Trophoblast cell (in vitro differentiated cells and primary cell): ENCODE measurements around the gene PELO. TPM values are rescaled to one million over a fixed set of nuclear protein-coding genes. Genes with fewer than 3 reads are reported as not detected.

ENCODE experiments used
- DNase-seq, 2 donors: peaks; one replicate each; pipeline ENCODE4 v3.0.0-alpha.2; 2016
- H2AFZ ChIP-seq: 2 replicates; pipeline ENCODE4 v1.6.1; 2013; ENCODE audit warnings: low read length, moderate library complexity, mild to moderate bottlenecking; ENCODE audit not compliant: insufficient read depth, poor library complexity
- H2AK5ac ChIP-seq: 2 replicates; pipeline ENCODE4 v1.6.1; 2013; ENCODE audit warnings: mild to moderate bottlenecking, low read length
- H2BK120ac ChIP-seq: 2 replicates; pipeline ENCODE4 v1.6.1; 2013; ENCODE audit warnings: low read length, mild to moderate bottlenecking, moderate library complexity; ENCODE audit not compliant: insufficient read depth, poor library complexity
- H2BK12ac ChIP-seq: 2 replicates; pipeline ENCODE4 v1.6.1; 2013; ENCODE audit warnings: mild to moderate bottlenecking, low read length, moderate library complexity
- H2BK5ac ChIP-seq: 2 replicates; pipeline ENCODE4 v1.6.1; 2013; ENCODE audit warnings: low read length, low read depth, moderate library complexity, mild to moderate bottlenecking; ENCODE audit not compliant: poor library complexity
- H3K14ac ChIP-seq: 2 replicates; pipeline ENCODE4 v1.6.1; 2013; ENCODE audit warnings: mild to moderate bottlenecking, low read length
- H3K18ac ChIP-seq: 2 replicates; pipeline ENCODE4 v1.6.1; 2013; ENCODE audit warnings: mild to moderate bottlenecking, low read length
- H3K23ac ChIP-seq: 2 replicates; pipeline ENCODE4 v1.6.1; 2013; ENCODE audit warnings: low read length
- H3K27ac ChIP-seq: 2 replicates; pipeline ENCODE4 v1.5.1; 2013; ENCODE audit warnings: low read depth, mild to moderate bottlenecking, inconsistent platforms, low read length, moderate library complexity
- H3K27me3 ChIP-seq: 2 replicates; pipeline ENCODE4 v1.6.1; 2013; ENCODE audit warnings: inconsistent platforms, mild to moderate bottlenecking, low read length, moderate library complexity; ENCODE audit not compliant: insufficient read depth
- H3K36me3 ChIP-seq, 2 experiments: 1 replicate in 1 of 2; 2 replicates in 1 of 2; pipeline ENCODE4 v1.6.1; 2013; ENCODE audit warnings: low read length in 2 of 2, mild to moderate bottlenecking in 2 of 2, moderate library complexity in 1 of 2; ENCODE audit not compliant: insufficient read depth in 2 of 2, control insufficient read depth in 1 of 2
- H3K4ac ChIP-seq: 2 replicates; pipeline ENCODE4 v1.6.1; 2013; ENCODE audit warnings: low read depth, mild to moderate bottlenecking, low read length, moderate library complexity
- H3K4me1 ChIP-seq, 2 experiments: 1 replicate in 1 of 2; 2 replicates in 1 of 2; pipeline ENCODE4 v1.6.1; 2013; ENCODE audit warnings: low read length in 2 of 2, mild to moderate bottlenecking in 2 of 2, moderate library complexity in 1 of 2; ENCODE audit not compliant: insufficient read depth in 2 of 2, control insufficient read depth in 1 of 2
- H3K4me2 ChIP-seq: 2 replicates; pipeline ENCODE4 v1.6.1; 2013; ENCODE audit warnings: inconsistent platforms, mild to moderate bottlenecking, low read length, moderate library complexity
- H3K4me3 ChIP-seq: 2 replicates; pipeline ENCODE4 v1.5.1; 2013; ENCODE audit warnings: mild to moderate bottlenecking, low read depth, low read length, inconsistent platforms
- H3K79me1 ChIP-seq: one replicate; pipeline ENCODE4 v1.6.1; 2013; ENCODE audit warnings: low read length
- H3K79me2 ChIP-seq: 2 replicates; pipeline ENCODE4 v1.6.1; 2013; ENCODE audit warnings: low read length, mild to moderate bottlenecking; ENCODE audit not compliant: control insufficient read depth, insufficient read depth, poor library complexity
- H3K9ac ChIP-seq: 2 replicates; pipeline ENCODE4 v1.6.1; 2013; ENCODE audit warnings: mild to moderate bottlenecking, low read length
- H3K9me3 ChIP-seq: 2 replicates; pipeline ENCODE4 v1.6.1; 2013; ENCODE audit warnings: low read depth, mild to moderate bottlenecking, control low read depth, inconsistent platforms, low read length; ENCODE audit not compliant: insufficient read depth
- H4K12ac ChIP-seq: 2 replicates; pipeline ENCODE4 v1.6.1; 2013; ENCODE audit warnings: low read depth, mild to moderate bottlenecking, low read length, moderate library complexity
- H4K8ac ChIP-seq: 2 replicates; pipeline ENCODE4 v1.6.1; 2013; ENCODE audit warnings: low read depth, mild to moderate bottlenecking, low read length, moderate library complexity
- H4K91ac ChIP-seq: one replicate; pipeline ENCODE4 v1.6.1; 2013; ENCODE audit warnings: low read depth, mild to moderate bottlenecking, low read length, moderate library complexity
- WGBS: extraction: QIAGEN DNeasy Blood & Tissue Kit; methylation state at CpG from one replicate; pipeline ENCODE4 v1.1.7; 2013; ENCODE audit warnings: missing lambda C conversion rate; ENCODE audit not compliant: insufficient read length, insufficient coverage; ENCODE audit errors: extremely low coverage; 5-methylcytosine and 5-hydroxymethylcytosine counted together
- polyA plus RNA-seq: library from polyadenylated mRNA; stranded (reverse); fragments of 200-250 nt; gene quantifications from 2 replicates; pipeline ENCODE4 v1.2.3, GENCODE V29; 2013

The PELO gene
- 23.4 and 25.1 TPM in 2 replicates for polyA plus RNA-seq

- Histone ChIP-seq H3K27me3 (no peaks in the 10 kb centered on the region), H3K9ac (peak within 1 kb of the TSS; percentile 21), H3K9me3 (no peaks in the 10 kb centered on the region), H3K4ac (no peak within 1 kb of the TSS), H3K4me3 (peak within 1 kb of the TSS; percentile 73), H2BK5ac (no peak within 1 kb of the TSS), H3K4me1 (no peaks in the 10 kb centered on the region), H2BK120ac (peak within 1 kb of the TSS; percentile 52), H3K79me1 (peaks cover 4% of the 10 kb centered on the region), H2AK5ac (peak within 1 kb of the TSS; percentile 29), H2BK12ac (peak within 1 kb of the TSS; percentile 31), H2AFZ (peak within 1 kb of the TSS; percentile 89), H4K12ac (peak within 1 kb of the TSS; percentile 19), H3K79me2 (peaks cover 1% of the 10 kb centered on the region), H3K4me2 (peak within 1 kb of the TSS; percentile 82), H3K36me3 (no peaks in the 10 kb centered on the region), H3K18ac (peak within 1 kb of the TSS; percentile 49), H3K27ac (peak within 1 kb of the TSS; percentile 36), H3K23ac (no peak within 1 kb of the TSS), H3K14ac (peak within 1 kb of the TSS; percentile 46), H4K91ac (peak within 1 kb of the TSS; percentile 39), H4K8ac (peak within 1 kb of the TSS; percentile 72)
- DNase-seq, result peak; percentile 68 to 84
- WGBS, result no CpG with 5 or more reads among the region's 61 CpGs
Observed at GRCh38 chr5:52787600-52788504, at the start of gene PELO, which contains the start of gene ITGA1. Gene PELO, plus strand, starts transcription at chr5:52787916. Its CDS starts 12,479 bp downstream, at chr5:52800395. Gene ITGA1, plus strand, starts transcription at chr5:52787916. Its CDS starts 438 bp downstream, at chr5:52788354.

- Histone ChIP-seq H2AK5ac (no peak overlapping the region), H3K4me3 (no peak overlapping the region), H3K4me2 (no peak overlapping the region), H3K4me1 (peaks cover 0 to 2% of the 10 kb centered on the region in 2 experiments), H3K27me3 (no peaks in the 10 kb centered on the region), H2BK5ac (no peak overlapping the region), H3K18ac (no peak overlapping the region), H3K14ac (no peak overlapping the region), H4K91ac (no peak overlapping the region), H2BK12ac (no peak overlapping the region), H3K79me2 (no peaks in the 10 kb centered on the region), H3K23ac (no peak overlapping the region), H3K4ac (no peak overlapping the region), H3K36me3 (no peaks in the 10 kb centered on the region), H4K8ac (no peak overlapping the region), H2AFZ (no peak overlapping the region), H3K27ac (no peak overlapping the region), H4K12ac (no peak overlapping the region), H3K79me1 (no peaks in the 10 kb centered on the region), H2BK120ac (no peak overlapping the region), H3K9ac (no peak overlapping the region), H3K9me3 (no peaks in the 10 kb centered on the region)
- DNase-seq, result no peak
Observed at GRCh38 chr5:52738095-52738506, 49.6 kb upstream of the PELO start.

GRCh38 chr5:52740007-52740406 lies 47.7 kb upstream of the PELO start:
- H2AK5ac ChIP-seq, result no peak overlapping the region
- H4K12ac ChIP-seq, result no peak overlapping the region
- H3K4me1 ChIP-seq, result peaks cover 0 to 3% of the 10 kb centered on the region in 2 experiments
- no peak overlapping the region for H3K4me2 ChIP-seq
- no peak overlapping the region for H3K14ac ChIP-seq
- no peak for DNase-seq
- no peak overlapping the region for H3K4me3 ChIP-seq
- no peak overlapping the region for H3K4ac ChIP-seq
- H2BK12ac ChIP-seq, result no peak overlapping the region
- no peaks in the 10 kb centered on the region for H3K27me3 ChIP-seq
- no peak overlapping the region for H3K23ac ChIP-seq
- H2AFZ ChIP-seq, result no peak overlapping the region
- no peaks in the 10 kb centered on the region for H3K36me3 ChIP-seq
- no peak overlapping the region for H4K8ac ChIP-seq
- no peaks in the 10 kb centered on the region for H3K79me2 ChIP-seq
- H2BK120ac ChIP-seq, result no peak overlapping the region
- WGBS, result no CpG with 5 or more reads among the region's 2 CpGs
- no peak overlapping the region for H4K91ac ChIP-seq
- no peaks in the 10 kb centered on the region for H3K79me1 ChIP-seq
- H3K9me3 ChIP-seq, result no peaks in the 10 kb centered on the region
- no peak overlapping the region for H2BK5ac ChIP-seq
- H3K9ac ChIP-seq, result no peak overlapping the region
- no peak overlapping the region for H3K27ac ChIP-seq
- no peak overlapping the region for H3K18ac ChIP-seq

GRCh38 chr5:52743012-52743411 lies 44.7 kb upstream of the PELO start:
- H3K14ac ChIP-seq, result no peak overlapping the region
- no peak overlapping the region for H4K91ac ChIP-seq
- H3K27ac ChIP-seq, result no peak overlapping the region
- no peaks in the 10 kb centered on the region for H3K36me3 ChIP-seq
- no peak overlapping the region for H4K8ac ChIP-seq
- no peak overlapping the region for H2AK5ac ChIP-seq
- no peaks in the 10 kb centered on the region for H3K9me3 ChIP-seq
- no peaks in the 10 kb centered on the region for H3K79me1 ChIP-seq
- H2BK12ac ChIP-seq, result peak overlapping the region; percentile 58
- H3K4me1 ChIP-seq, result peaks cover 0 to 2% of the 10 kb centered on the region in 2 experiments
- no peak overlapping the region for H3K18ac ChIP-seq
- no peaks in the 10 kb centered on the region for H3K79me2 ChIP-seq
- H3K23ac ChIP-seq, result no peak overlapping the region
- no peak overlapping the region for H3K4me2 ChIP-seq
- no peak overlapping the region for H4K12ac ChIP-seq
- no peak for DNase-seq
- no peak overlapping the region for H3K9ac ChIP-seq
- H2BK120ac ChIP-seq, result peak overlapping the region; percentile 43
- no peak overlapping the region for H3K4ac ChIP-seq
- H2BK5ac ChIP-seq, result no peak overlapping the region
- no peak overlapping the region for H3K4me3 ChIP-seq
- no peak overlapping the region for H2AFZ ChIP-seq
- no peaks in the 10 kb centered on the region for H3K27me3 ChIP-seq
- WGBS, result no CpG with 5 or more reads among the region's 2 CpGs
